GM19397 (cell line): Measurements from ENCODE around the gene RAC3.

ENCODE experiments used
- ATAC-seq: cut with Tn5 transposase; IDR thresholded peaks from one replicate; pipeline ENCODE4 v1.9.1; 2021; ENCODE audit warnings: mild to moderate bottlenecking, moderate library complexity; ENCODE audit not compliant: unreplicated experiment

RAC3 gene

DNA sequence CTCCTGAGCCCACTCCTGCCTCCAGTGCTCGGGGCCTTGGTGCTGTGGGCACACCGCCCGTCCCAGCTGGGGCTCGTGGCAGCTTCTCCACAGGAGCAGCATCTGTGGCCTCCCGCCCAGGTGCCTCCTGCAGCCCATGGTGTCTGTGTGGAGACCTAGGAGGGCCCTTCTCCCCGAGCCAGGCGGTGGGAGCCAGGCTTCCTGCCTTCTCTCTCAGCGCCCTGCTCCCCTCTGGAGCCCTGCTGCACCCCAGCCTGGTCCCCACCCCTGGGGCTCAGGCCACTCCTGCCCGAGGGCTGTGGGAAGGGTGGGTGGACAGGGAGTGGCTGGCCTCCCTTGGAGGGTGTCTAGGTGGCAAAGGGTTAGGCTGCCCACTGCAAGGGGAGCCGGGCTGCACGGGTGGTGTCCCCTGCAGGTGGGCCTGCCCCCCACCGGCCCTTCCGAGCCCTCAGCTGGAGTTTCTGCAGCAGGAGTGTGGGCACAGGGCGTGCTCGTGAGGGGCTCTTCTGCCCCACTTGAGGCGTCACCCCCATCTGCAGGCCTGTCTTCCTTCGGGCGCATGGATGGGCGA lies 19.8 kb upstream of the RAC3 start:
- no peak for ATAC-seq

DNA sequence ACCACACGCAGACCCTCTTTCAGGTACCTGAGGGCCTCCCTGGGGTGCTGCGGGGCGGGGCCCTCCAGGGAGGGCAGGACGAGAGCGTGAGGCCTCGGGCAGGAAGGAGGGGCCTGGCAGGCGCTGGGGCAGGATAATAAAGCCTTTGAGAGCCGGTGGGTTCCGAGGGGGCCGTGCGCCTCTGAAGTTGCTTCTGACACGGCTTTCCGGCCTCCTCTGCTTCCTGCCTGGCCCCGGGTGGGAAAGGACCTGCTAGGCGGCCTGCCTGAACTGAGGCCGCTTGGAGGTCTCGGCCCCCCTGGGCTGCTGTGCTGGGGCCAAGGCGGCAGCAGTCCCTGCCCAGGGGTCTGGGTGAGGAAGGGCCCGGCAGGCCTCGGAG lies 19.2 kb upstream of the RAC3 start:
- ATAC-seq: no peak

DNA sequence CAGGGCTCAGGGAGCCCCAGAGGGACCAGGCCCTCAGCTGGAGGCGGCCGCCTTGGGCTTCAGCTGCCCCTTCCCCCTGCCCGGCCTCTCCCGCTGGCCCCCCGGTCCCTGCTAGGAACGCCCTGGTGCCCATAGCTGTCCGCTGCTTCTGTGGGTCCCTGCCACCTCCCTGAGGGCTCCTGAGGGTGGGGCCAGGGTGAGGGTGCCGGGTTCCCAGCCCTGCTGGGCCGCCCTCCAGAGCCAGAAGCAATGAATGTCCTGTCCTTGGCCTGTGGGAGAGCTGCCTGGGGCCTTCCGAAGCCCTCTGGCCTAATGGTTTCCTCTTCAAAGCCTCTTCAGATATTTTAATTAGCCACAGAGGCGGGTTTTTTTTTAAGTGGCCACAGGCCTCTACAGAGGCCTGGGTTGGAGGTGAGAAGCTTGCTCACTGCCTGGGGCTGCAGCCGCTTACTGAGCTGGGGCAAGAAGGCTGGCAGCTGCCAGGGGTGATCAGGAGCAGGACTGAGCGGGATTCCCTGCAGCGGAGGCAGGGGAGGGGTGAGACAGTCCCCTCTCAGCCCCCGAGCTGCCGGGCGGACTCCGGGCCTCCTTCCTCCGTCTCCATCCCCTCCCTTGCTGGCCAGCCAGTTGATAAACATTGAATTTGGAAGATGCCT lies 18.7 kb upstream of the RAC3 start:
- no peak for ATAC-seq

DNA sequence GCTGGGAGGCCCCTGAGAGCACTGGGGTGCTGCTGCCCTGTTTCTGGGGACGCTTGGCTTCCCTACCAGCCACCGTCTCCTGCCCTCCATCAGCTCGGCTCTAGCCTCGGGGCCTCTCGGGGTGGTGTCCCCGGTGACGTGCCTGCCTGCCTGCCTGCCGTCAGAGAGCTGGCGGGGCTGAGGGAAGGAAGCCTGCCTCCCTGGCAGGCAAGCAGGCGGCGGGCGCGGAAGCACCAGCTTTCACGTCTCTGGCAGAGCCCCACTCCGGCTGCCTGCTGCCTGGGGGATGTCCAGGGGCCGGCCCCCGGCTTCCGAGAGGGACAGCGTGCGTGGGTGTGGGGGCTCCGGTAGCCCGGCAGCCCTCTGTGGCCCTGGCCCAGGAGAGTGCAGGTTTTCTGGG lies 18.1 kb upstream of the RAC3 start:
- no peak for ATAC-seq

DNA sequence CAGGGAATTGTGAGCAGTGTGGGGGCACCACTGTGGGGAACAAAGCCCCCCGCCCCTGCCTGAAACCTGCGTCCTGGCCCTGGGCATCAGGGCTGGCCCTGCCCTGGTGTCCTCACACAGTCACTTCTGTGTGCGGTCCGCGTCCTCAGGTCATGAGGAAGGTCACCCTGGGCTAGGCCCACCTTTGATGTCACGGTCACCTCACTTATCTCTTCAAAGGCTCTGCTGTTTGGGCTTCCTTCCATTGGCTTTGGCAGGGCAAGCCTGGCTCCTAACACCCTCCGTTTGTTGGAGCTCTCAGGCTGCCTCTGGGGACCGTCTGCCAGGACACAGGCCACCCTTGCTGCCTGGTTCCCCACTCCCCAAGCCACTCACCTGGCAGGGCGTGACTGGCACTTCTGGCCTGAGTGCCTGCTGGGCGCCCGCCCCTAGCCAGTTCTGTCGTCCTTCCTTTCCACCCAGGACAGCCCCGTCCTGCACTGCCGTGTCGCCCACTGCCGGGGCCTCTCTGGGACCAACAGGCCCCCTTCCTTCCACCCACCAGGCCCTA lies 17.6 kb upstream of the RAC3 start:
- no peak for ATAC-seq

DNA sequence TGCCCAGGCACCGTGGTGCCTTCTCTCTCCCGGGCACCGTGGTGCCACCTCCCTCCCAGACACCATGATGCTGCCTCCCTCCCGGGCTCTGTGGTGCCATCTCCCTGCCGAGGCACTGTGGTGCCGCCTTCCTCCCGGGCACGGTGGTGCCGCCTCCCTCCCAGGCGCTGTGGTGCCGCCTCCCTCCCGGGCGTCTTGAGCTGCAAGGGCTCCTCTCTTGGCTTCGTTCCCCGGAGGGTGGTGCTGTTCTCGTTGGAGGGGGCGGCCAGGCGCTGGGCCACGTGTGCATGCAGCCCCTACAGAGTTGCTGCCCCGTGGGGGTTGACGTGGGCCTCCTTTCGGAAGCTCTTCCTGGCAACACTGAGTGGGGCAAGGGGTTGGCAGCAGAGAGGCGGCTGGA lies 17.0 kb upstream of the RAC3 start:
- no peak for ATAC-seq

DNA sequence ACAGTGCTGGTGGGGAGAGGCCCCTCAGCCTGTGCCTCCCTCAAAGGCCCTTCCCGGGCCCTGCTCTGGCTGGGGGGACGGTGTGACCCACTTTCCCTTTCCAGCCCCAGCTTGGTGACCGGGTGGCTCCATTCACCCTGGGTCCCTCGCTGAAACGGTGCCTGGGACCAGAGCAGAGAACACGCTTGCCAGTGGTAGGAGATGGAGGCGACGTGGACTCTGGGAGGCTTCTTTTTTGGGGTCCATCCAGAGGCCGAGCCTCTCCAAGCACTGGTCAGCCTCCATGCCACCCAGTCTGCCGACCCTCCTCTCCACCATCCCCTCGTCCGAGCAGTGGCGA lies 16.5 kb upstream of the RAC3 start:
- no peak for ATAC-seq

DNA sequence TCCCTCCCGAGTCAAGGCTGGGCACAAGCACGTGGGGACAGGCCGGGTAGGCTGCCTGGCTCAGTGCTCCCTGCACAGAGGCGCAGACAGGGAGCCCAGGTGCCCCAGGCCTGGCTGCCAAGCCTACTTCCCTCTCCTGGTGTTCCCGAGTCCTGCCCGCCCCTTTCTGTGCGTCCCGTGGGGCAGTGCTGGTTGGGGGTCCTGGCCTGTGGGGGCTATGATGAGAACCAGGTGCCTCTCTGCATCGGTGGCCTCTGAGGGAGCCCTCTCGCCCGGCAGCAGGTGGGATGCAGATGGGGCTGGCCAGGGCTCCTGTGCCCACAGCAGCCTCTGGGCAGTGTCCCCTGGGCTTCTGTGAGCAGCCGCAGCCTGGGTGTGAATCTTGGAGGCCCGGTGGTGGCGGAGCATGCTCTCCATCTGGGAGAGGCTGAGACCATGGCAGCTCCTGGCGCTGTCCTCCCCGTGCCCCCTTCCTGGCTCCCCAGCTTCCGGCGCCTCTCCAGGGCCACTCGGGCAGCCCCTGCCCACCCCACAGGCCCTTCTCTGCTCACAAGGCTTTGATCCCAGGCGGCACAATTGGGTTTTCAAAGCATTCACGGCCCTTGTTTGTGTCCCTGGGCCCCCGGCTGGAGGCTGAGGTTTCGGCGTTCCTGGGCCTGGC lies 16.0 kb upstream of the RAC3 start:
- ATAC-seq: no peak

DNA sequence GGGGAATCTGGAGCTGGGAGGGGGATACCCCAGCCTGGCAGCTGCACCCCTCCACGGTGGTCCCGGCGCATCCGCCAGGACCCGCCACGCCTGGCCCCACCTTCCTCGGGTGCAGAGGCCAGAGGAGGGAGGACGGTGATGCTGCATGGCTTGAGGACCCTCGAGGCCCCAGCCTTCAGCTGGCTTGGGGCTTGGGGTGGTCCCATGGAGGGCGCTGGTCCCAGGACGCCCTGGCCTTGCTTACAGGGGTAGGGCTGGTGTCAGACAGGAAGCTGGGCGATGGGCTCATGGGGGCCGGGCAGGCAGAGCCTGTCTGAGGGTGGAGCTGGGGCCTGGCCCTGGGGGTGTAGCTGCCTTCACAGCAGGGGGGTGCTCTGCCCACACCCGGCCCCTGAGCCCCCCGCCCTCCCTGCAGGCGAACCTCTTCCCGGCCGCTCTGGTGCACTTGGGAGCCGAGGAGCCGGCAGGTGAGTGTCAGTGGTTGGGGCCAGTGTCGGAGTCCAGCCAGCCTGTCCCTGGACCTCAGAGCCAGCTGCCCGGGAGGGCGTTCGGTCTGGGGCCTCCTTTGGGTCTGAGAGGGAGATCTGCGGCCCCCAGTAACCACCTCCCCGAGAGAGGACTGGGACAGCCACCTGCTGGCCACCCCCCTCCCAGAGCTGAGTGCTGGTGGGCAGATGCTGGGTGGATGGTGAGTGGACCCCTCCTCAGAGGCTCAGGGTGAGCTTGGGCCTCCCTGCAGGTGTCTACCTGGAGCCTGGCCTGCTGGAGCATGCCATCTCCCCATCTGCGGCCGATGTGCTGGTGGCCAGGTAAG lies 15.2 kb upstream of the RAC3 start:
- ATAC-seq: no peak

DNA sequence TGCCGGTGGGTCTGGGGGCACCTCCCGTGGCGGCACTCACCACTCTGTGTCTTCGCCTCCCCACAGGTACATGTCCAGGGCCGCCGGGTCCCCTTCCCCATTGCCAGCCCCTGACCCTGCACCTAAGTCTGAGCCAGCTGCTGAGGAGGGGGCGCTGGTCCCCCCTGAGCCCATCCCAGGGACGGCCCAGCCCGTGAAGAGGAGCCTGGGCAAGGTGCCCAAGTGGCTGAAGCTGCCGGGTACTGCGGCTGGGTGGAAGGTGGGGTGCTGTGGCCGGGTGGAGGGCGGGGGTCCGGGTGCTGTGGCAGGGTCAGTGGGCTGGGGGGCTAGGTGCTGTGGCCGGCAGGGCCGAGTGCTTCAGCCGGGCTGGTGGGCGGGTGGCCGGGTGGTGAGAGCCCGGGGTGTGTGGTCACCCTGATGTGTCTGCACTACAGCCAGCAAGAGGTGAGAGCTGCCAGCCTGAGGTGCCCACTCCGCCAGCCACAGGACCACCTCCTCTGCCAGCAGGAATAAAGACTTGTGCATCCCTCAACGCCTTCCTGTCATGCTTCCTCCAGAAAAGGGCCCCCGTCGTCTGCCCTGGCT lies 14.5 kb upstream of the RAC3 start:
- ATAC-seq: no peak

DNA sequence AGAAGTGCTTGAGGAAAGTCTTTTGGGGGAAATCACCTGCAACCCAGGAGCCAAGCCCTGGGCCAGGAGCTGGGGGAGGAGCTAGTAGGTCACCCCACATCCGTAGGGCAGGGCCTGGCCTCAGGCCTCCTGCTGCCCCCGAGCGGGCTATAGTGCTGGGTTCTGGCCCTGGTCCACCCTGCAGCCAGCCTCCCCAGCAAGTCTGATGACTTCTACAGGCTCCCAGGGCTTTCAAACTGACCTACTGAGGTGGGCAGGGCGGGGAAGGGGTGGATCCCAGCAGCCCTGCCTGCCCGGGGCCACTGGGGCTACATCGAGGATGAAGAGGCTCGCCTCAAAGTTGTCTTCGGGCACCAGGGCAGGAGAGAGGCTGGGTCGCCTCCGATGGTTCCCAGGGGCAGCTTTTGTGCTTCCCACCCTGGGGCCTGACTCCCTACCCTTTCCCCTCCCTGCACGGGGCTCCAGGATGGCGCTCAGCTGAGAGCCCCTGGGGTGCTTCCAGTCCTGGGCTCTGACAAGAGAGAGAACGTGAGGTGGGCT lies 13.8 kb upstream of the RAC3 start:
- ATAC-seq: no peak

DNA sequence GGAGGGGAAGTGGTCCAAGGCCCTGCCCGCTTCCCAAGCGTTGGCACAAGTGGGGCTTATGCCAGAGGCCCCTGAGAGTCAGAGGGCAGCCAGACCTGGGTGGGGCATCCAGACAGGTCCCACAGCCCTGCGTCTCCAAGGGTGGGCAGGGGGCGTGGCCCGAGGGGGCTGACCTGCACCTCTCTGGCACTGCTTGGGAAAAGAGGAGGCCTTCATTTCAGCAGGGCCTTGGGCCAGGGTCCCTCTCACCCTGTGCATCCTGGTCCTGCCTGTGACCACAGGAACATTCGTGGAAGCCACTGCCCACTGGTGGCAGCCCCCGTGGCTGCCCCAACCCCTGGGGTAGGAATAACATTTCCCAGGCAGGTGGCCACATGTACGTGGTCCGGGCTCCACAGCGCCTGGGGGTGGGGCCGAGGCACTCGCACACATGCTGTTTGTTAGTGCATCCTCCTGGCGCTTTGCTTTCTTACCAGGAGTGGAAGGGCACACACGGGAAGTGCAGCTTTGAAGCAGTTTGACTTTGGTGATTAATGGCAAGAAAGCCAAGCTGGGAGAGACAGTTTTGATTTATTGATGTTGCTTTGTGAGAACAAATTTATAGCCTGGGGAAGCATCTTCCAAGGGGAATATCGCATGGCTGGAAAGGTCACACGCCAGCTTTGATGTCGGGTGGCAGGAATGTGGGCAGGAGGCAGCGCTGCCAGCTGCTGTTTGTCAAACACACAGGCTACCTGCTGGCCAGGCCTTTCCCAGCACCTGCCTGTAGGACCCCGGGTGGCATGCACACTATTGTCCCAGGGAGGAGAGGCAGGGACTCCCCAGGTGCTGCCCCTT lies 13.1 kb upstream of the RAC3 start:
- no peak for ATAC-seq

DNA sequence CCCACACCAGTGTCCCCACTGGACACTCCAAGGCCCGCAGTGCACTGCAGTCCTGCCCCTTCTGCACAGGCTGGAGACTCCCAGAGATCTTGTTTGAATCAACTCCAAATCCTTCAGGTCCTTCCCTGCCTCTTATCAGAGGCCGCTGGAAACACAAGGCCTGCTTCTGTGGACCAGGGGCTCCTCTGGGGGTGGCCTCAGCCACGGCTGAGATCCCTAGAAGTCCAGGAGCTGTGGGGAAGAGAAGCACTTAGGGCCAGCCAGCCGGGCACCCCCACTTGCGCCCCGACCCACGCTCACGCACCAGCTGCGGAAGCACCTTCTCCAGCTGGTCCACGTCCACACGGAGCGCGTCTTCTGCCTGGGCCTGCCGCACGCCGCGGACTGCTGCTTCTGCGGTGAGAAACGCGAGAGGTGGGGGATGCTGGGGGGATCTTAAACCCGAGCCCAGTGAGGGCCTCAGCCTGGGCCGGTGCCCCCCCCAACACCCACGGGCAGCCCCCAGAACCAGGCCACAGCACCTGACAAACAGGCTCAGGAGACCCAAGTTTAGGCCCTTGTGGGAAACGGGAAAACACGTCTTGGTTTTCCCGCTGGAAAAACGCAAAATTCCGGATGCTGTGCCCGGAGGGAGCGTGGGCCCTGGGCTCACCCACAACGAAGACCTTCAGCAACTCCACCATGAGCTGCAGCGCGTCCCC lies 12.3 kb upstream of the RAC3 start:
- ATAC-seq: no peak

DNA sequence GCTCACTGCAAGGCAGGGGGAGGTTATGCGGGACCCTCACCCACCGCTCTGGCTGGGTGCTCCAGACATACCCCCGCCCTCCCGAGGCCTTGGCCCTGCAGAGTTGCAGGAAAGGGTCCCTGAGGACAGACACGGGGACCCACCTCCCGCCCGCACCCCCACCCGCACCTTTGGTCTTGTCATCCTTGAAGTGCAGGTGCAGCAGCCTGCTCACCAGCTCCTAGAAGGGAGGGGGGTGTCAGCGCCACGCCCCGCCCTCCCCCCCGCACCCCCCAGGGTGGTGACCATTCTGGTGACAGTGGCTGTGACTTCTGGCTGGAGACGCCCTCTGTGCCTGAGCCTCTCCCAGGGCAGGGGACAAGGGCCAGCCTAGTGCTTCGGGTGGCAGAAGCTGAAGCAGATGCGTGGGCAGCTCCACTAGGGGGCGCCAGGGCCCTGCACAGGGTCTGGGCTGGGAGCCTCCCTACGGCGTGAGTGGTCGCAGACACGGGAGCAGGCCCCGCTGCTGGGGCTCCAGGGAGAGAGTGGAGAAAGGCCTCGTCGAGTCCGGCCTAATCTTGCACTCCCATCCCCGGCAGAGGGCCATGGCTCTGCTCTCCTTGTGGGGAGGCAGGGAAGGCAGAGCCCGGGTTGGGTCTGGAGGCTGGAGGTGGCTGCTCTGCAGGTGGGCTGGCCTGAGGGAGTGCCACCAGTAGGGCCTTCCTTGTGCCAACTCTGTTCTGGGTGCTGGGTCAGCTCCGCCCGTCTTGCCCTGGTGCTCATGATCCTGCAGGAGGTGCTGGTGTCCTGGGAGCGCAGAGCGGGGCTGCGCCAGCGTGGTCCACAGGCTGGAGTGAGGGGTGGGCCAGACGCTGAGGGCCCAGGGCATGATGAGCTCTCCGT lies 11.5 kb upstream of the RAC3 start:
- ATAC-seq: no peak

DNA sequence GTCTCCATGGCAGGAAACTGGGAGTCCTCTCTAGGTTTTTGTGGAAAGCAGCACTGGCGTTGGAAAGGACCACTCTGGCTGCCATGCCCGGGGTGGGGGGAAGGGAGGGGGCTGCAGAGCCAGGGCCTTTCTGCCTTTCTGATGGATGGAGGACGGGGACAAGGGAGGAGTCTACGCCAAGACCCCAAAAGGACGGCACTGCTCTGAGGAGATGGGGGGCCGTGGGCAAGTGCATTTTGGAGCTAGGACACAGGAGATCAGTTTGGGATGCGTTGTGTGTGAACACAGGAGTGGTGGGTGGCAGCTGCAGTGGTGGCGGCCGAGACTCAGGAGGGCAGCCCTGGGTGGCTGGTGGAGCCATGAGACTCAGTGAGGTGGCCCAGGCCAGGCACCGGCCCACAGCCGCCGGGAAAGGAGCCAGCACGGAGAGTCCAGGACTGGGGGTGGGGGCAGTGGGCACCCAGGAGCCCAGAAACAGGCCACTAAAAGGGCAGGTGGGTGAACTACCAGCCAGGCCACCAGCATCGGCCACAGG lies 10.8 kb upstream of the RAC3 start:
- ATAC-seq: no peak

DNA sequence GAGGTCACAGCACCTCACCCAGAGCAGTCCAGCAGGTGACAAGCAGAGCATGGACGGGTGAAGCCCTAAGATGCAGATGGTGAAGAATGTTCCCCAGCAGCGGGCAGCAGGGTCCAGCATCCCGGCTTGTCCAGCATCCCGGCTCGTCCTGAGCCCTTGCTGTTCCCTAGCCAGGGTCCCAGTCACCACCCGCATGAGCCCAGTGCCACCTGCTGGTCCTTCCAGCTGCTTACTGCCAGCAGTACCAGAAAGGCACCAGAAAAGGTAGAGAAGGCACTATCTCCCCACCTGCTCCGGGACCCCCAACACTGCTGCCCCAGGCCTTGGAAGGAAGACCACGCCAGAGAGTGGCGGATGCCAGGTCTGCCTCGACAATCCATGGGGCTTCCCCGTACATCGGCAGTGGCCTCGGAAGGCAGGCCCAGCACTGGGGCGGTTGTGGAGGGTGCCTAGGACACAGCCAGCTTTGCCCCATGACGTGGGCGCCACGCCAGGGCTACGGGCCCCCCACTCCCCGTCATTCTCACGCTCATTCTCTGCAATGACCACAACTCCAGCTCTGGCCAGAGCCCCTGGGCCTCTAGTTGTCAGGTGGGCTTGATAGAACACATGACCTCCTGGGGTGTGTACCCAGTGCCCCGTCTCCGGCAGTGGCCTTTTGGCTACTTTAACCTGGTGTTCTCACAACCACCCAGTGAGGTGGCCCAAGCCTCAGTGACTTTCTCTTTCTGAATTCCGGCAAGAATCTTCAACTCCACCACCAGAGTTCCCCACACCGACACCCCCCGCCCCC lies 10.2 kb upstream of the RAC3 start:
- ATAC-seq: no peak

DNA sequence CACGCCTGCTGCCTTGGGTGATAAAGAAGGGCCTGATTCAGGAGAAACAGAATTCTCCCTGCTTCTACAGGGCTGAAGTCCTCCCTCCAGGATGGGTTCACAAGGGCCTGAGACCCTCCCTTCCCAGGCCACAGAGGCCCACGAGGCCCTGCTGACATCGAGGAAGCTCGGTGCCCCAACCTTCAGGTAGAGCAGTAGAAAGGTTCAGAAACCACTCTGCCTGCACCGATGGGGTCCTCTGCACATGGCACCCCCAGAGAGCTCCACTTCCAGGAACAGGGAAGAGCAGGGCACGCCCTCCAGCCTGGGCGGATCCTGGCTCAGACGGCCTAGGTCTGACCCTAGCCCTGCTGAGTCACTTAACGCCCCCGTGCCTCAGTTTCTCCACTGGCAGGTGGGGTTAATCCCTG lies 9.6 kb upstream of the RAC3 start:
- no peak for ATAC-seq
